Measurements from ENCODE around the gene PPP2R5C.

DNA sequence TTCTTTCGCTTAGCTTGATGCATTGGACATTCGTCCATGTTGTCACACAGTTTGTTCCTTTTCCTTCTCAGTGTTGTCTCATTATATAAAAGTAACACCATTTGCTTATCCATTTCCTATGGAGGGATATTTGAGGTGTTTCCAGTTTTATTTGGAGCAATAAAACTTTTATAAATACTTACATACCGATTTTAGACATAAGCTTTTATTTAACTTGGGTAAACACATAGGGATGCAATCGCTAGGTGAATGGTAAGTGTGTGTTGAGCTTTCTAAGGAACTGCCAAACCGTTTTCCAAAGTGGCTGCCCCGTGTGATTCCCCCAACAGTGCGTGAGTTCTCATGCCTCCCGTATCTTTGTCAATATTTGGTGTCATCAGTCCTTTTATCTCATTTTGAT, 107.7 kb downstream of the PPP2R5C start:
- TF ChIP-seq CTCF (IDR thresholded peaks at IDR 0.05) (no peak), POLR2A (IDR thresholded peaks at IDR 0.05) (no peak), EP300 (IDR thresholded peaks at IDR 0.05; ENCODE audit: low read depth) (no peak), POLR2AphosphoS5 (IDR thresholded peaks at IDR 0.05) (no peak)

All from transverse colon (tissue), 4 donors.